ENCODE data around the gene RAX. TPM values are rescaled to one million over a fixed set of nuclear protein-coding genes. Genes with fewer than 3 reads are reported as not detected.

RAX gene
- total RNA-seq, 4 donors from 2014 or later: not detected

- Histone ChIP-seq H3K27me3 (no peaks in the 10 kb centered on the region), H3K4me1 (no peaks in the 10 kb centered on the region), H3K27ac (no peak overlapping the region), H3K36me3 (no peaks in the 10 kb centered on the region), H3K9me3 (no peaks in the 10 kb centered on the region), H3K4me3 (no peak overlapping the region)
- no peak for TF ChIP-seq POLR2A (IDR thresholded peaks at IDR 0.05)
- no peak for TF ChIP-seq CTCF (IDR thresholded peaks at IDR 0.05)
- DNase-seq: no peak
Observed at GRCh38 chr18:59300676-59301285, 27.5 kb upstream of the RAX start.

GRCh38 chr18:59298871-59299270, 25.6 kb upstream of the RAX start:
- Histone ChIP-seq H3K4me3 (no peak overlapping the region), H3K4me1 (no peaks in the 10 kb centered on the region), H3K27me3 (no peaks in the 10 kb centered on the region), H3K36me3 (no peaks in the 10 kb centered on the region), H3K27ac (no peak overlapping the region), H3K9me3 (no peaks in the 10 kb centered on the region)
- DNase-seq: no peak
- TF ChIP-seq CTCF (IDR thresholded peaks at IDR 0.05) (no peak), POLR2A (IDR thresholded peaks at IDR 0.05) (no peak)

DNA sequence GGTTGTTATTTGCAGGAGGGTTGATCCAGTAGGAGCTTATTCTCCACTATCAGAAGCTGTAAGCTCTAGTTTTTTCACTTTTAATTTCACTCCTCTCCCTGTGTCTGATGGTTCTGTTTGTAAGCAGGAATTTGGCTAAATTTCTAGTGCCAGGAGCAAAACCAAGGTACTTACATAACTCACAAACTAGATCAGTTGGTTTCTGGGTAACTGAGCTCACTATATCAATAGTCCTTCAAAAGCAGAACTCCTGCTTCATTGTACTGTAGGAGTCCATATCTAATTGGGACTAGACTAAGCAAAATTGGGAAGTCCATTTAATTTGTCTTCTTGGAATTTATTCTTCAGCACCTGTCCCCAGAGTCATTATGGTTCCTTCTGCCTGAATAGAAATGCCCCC, 20.1 kb upstream of the RAX start:
- no peaks in the 10 kb centered on the region for H3K9me3 ChIP-seq
- TF ChIP-seq POLR2A (IDR thresholded peaks at IDR 0.05): no peak
- TF ChIP-seq CTCF (IDR thresholded peaks at IDR 0.05): no peak
- H3K27ac ChIP-seq: no peak overlapping the region
- H3K27me3 ChIP-seq: no peaks in the 10 kb centered on the region
- no peaks in the 10 kb centered on the region for H3K36me3 ChIP-seq
- DNase-seq: no peak
- H3K4me3 ChIP-seq: no peak overlapping the region
- no peaks in the 10 kb centered on the region for H3K4me1 ChIP-seq

DNA sequence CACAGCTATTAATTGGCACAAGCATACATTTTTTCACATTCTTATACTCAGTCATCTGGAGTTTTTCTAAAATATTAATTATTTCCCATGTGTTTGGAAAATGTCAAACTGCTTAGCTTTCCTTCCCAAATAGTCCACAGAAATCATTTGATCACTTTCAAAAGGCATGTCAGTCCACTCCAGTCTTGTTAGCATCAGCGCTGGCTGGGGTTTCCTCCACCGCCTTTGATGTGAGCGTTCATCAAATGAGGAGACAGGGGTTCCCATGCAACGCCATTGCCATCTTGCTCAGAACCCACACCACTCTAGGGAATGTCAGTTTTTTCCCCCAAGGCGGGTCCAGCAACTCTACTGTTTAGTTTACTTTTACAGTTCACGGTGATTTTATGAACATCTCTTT, 13.1 kb upstream of the RAX start:
- H3K27me3 ChIP-seq: no peaks in the 10 kb centered on the region
- no peaks in the 10 kb centered on the region for H3K4me1 ChIP-seq
- TF ChIP-seq POLR2A (IDR thresholded peaks at IDR 0.05): no peak
- TF ChIP-seq CTCF (IDR thresholded peaks at IDR 0.05): no peak
- H3K4me3 ChIP-seq: no peak overlapping the region
- no peaks in the 10 kb centered on the region for H3K9me3 ChIP-seq
- H3K27ac ChIP-seq: no peak overlapping the region
- no peaks in the 10 kb centered on the region for H3K36me3 ChIP-seq
- DNase-seq: no peak

GRCh38 chr18:59282341-59282740, 9.1 kb upstream of the RAX start:
- Histone ChIP-seq H3K27me3 (no peaks in the 10 kb centered on the region), H3K4me3 (no peak overlapping the region), H3K27ac (no peak overlapping the region), H3K9me3 (no peaks in the 10 kb centered on the region), H3K4me1 (no peaks in the 10 kb centered on the region), H3K36me3 (no peaks in the 10 kb centered on the region)
- no peak for DNase-seq
- no peak for TF ChIP-seq CTCF (IDR thresholded peaks at IDR 0.05)
- no peak for TF ChIP-seq POLR2A (IDR thresholded peaks at IDR 0.05)

DNA sequence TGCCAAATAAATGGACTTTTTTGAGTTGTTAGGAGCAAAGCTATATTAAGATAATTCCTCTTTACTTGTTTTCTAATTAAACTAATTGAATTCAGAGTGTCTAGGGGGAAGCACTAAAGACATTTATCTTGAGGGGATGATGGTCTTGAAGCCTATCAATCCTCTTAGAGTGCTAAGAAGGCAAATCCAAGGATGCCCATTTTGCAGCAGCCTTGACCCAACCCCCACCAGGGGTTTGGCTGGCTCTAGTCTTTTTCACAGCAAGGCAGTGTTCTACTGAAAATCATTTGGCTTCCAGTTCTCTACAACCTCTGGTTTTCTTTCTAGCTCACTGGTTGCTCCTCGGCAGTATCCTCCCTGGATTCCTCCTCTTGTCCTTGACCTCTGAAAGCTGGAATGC, 6.5 kb upstream of the RAX start:
- Histone ChIP-seq H3K27ac (no peak overlapping the region), H3K4me1 (no peaks in the 10 kb centered on the region), H3K9me3 (no peaks in the 10 kb centered on the region), H3K27me3 (peaks cover 0 to 9% of the 10 kb centered on the region in 2 donors), H3K4me3 (no peak overlapping the region), H3K36me3 (no peaks in the 10 kb centered on the region)
- DNase-seq: no peak
- no peak for TF ChIP-seq CTCF (IDR thresholded peaks at IDR 0.05)
- TF ChIP-seq POLR2A (IDR thresholded peaks at IDR 0.05): no peak

Measured in Peyer's patch (tissue), 4 donors.